PC-3 (cell line): ENCODE data around the gene TSKU. TPM values are rescaled to one million over a fixed set of nuclear protein-coding genes. Genes with fewer than 3 reads are reported as not detected.

Experiments used
- ATAC-seq: fragments of 200-7000 bp; cut with Tn5 transposase; 2 replicates; pipeline ENCODE4 v1.9.1; 2020; ENCODE audit warnings: mild to moderate bottlenecking, moderate library complexity
- BruUV-seq: library from RNA; stranded (reverse); fragments of 400-500 nt; replicated peaks from 2 replicates; lab custom pipeline; 2021; lab: Mats Ljungman, UMichigan
- CTCF ChIA-PET: fragments of 300-600 bp; sonication (Branson Sonifier 250); formaldehyde crosslinking; loops from one replicate; lab custom pipeline; 2022; ENCODE audit warnings: antibody characterized with exemption; lab: Charles Lee
- POLR2A ChIA-PET: fragments of 300-600 bp; sonication (Branson Sonifier 250); formaldehyde crosslinking; loops from one replicate; lab custom pipeline; 2022; ENCODE audit warnings: antibody characterized with exemption; ENCODE audit not compliant: unreplicated experiment; lab: Charles Lee
- DNase-seq: peaks from one replicate; pipeline ENCODE4 v3.0.0-alpha.2; 2015
- H2AFZ ChIP-seq: fragments of 300-600 bp; sonication (generic); 2 replicates; pipeline ENCODE4 v1.6.0; 2016; ENCODE audit warnings: antibody characterized with exemption, low read length
- H3F3A ChIP-seq: fragments of 300-600 bp; sonication (generic); one replicate; pipeline ENCODE4 v1.6.0; 2017; ENCODE audit warnings: antibody characterized with exemption, low read length, control low read depth, mild to moderate bottlenecking; ENCODE audit not compliant: unreplicated experiment
- H3K27ac ChIP-seq: fragments of 300-600 bp; sonication (generic); 2 replicates; pipeline ENCODE4 v1.5.1; 2016; ENCODE audit warnings: mild to moderate bottlenecking, low read length
- H3K27me3 ChIP-seq: fragments of 300-600 bp; sonication (generic); 2 replicates; pipeline ENCODE4 v1.6.1; 2016; ENCODE audit warnings: low read length, mixed read lengths
- H3K36me3 ChIP-seq: fragments of 300-600 bp; sonication (generic); 2 replicates; pipeline ENCODE4 v1.6.1; 2016; ENCODE audit warnings: low read depth, mixed run types, low read length, mixed read lengths
- H3K4me1 ChIP-seq: fragments of 300-600 bp; sonication (generic); 2 replicates; pipeline ENCODE4 v1.5.1; 2016; ENCODE audit warnings: low read length; ENCODE audit not compliant: insufficient read depth
- H3K4me2 ChIP-seq: fragments of 300-600 bp; sonication (generic); 2 replicates; pipeline ENCODE4 v1.6.0; 2016; ENCODE audit warnings: low read length
- H3K4me3 ChIP-seq: fragments of 300-600 bp; sonication (generic); 2 replicates; pipeline ENCODE4 v1.5.1; 2016; ENCODE audit warnings: mild to moderate bottlenecking, low read length, mixed read lengths
- H3K79me2 ChIP-seq: fragments of 300-600 bp; sonication (generic); 2 replicates; pipeline ENCODE4 v1.6.1; 2017; ENCODE audit warnings: low read length, mixed read lengths
- H3K9ac ChIP-seq: fragments of 300-600 bp; sonication (generic); 2 replicates; pipeline ENCODE4 v1.6.0; 2016; ENCODE audit warnings: mild to moderate bottlenecking, low read length
- H3K9me2 ChIP-seq: fragments of 300-600 bp; sonication (generic); replicated peaks from 2 replicates; pipeline ENCODE4 v1.6.1; 2016; ENCODE audit warnings: mixed run types, low read length, mixed read lengths
- H3K9me3 ChIP-seq: fragments of 300-600 bp; sonication (generic); 2 replicates; pipeline ENCODE4 v1.6.1; 2016; ENCODE audit warnings: low read length, mixed read lengths
- H4K20me1 ChIP-seq: fragments of 300-600 bp; sonication (generic); 2 replicates; pipeline ENCODE4 v1.6.1; 2016; ENCODE audit warnings: low read length, mixed read lengths
- CTCF ChIP-seq: fragments of 300-600 bp; sonication (generic); conservative IDR thresholded peaks from 2 replicates; pipeline ENCODE4 v1.5.1; 2017; ENCODE audit warnings: antibody characterized with exemption, low read depth, mild to moderate bottlenecking, low read length
- EZH2 ChIP-seq: fragments of 300-600 bp; sonication (generic); IDR thresholded peaks from one replicate; pipeline ENCODE4 v1.6.1; 2017; ENCODE audit warnings: antibody characterized with exemption, mild to moderate bottlenecking, low read length; ENCODE audit not compliant: unreplicated experiment
- EZH2phosphoT487 ChIP-seq: fragments of 300-600 bp; sonication (generic); IDR thresholded peaks from 2 replicates; pipeline ENCODE4 v1.6.1; 2018; ENCODE audit warnings: mild to moderate bottlenecking, antibody characterized with exemption, low read length, borderline replicate concordance
- intact Hi-C: fragments of 100-400 bp; cut with micrococcal nuclease; formaldehyde crosslinking; loops from 2 replicates; pipeline ENCODE4 v1.9.0; 2023
- total RNA-seq: library from RNA; depleted of rRNA; stranded (reverse); fragments of >200 nt; gene quantifications from 2 replicates; pipeline ENCODE4 v1.2.3, GENCODE V29; 2014

The TSKU gene
- total RNA-seq, 1 experiment from 2014 or later = 32.1 TPM

DNA sequence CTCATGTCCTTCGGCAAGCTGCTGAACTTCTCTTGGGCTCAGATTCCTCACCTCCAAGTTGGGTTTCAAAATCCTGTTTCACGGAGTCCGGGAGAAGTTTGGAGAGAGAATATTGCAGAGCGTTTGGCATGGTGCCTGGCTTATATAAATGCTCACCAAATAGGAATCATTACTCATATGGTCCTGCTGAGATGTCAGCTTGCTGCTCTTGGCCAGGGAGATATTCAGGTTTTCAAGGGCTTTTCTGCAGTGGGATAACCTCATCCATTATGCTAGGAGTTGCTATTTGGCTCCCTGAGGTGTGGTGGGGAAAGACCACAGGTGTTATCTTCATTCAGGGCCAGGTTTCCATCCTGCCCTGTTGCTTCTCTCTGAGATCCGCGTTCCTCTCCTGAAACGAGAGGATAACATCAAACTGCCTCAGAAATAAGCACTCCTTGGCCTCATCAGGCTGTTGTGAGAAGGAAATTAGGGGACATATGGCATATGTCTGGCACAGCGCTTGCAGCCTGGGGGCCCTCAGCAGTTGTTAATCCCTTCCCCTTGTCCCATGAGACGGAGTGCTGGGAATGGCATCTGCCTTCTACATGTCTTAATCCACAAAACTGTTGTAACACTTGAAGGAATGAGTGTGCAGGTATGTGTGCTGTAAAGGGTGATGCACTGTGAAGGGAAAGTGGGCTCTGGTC lies 47.6 kb downstream of the TSKU start:
- peaks cover 1% of the 10 kb centered on the region for H3F3A ChIP-seq
- H3K9me2 ChIP-seq = no peaks in the 10 kb centered on the region
- H2AFZ ChIP-seq = peak overlapping the region; percentile 17; the same call in 1 of the 2 replicates
- peak overlapping the region; percentile 39 for H3K4me2 ChIP-seq
- H3K36me3 ChIP-seq = no peaks in the 10 kb centered on the region
- H3K27me3 ChIP-seq = no peaks in the 10 kb centered on the region
- H3K27ac ChIP-seq = no peak overlapping the region
- peak; percentile 76 for ATAC-seq
- no peak overlapping the region for H3K4me3 ChIP-seq
- intact Hi-C loops = no loop called here
- BruUV-seq = no TSS peak
- no peaks in the 10 kb centered on the region for H3K79me2 ChIP-seq
- TF ChIP-seq CTCF = no peak
- no peak for TF ChIP-seq EZH2
- no peak for TF ChIP-seq EZH2phosphoT487
- H3K9me3 ChIP-seq = no peaks in the 10 kb centered on the region
- CTCF ChIA-PET = no interaction called here
- H3K4me1 ChIP-seq = peaks cover 17% of the 10 kb centered on the region
- DNase-seq = peak; percentile 82
- POLR2A ChIA-PET = no interaction called here
- no peak overlapping the region for H3K9ac ChIP-seq
- H4K20me1 ChIP-seq = no peaks in the 10 kb centered on the region

GRCh38 chr11:76831686-76832310 lies 48.6 kb downstream of the TSKU start:
- Histone ChIP-seq H3K9ac (no peak overlapping the region), H3K4me1 (peaks cover 23% of the 10 kb centered on the region), H3K4me2 (no peak overlapping the region), H3K27me3 (no peaks in the 10 kb centered on the region), H3K36me3 (no peaks in the 10 kb centered on the region), H4K20me1 (no peaks in the 10 kb centered on the region), H3F3A (peaks cover 3% of the 10 kb centered on the region), H3K4me3 (no peak overlapping the region), H3K79me2 (no peaks in the 10 kb centered on the region), H3K27ac (no peak overlapping the region), H2AFZ (no peak overlapping the region), H3K9me3 (no peaks in the 10 kb centered on the region), H3K9me2 (no peaks in the 10 kb centered on the region)
- ATAC-seq (no peak), DNase-seq (no peak)
- ChIA-PET CTCF (no interaction called here), POLR2A (no interaction called here)
- intact Hi-C loops = no loop called here
- TF ChIP-seq CTCF (no peak), EZH2 (no peak)
- BruUV-seq = no TSS peak

DNA sequence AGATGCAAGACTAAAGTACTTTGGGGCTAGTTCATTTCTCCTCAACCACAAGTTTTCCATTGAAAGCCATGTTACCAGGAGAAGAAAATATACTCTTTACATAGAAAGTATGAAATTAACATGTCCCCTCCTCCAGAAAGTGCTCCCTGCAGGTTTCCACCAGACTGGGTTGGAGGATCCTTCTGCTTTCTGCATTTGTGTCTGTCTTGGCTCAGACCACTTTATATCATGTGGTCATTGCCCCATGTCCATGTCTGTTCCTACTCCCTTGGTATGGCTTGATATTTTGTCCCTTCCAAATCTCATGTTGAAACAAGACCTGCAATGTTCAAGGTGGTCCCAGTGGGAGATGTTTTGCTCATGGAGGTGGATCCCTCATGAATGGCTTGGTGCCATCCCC lies 49.2 kb downstream of the TSKU start:
- BruUV-seq = no TSS peak
- Histone ChIP-seq H3K4me3 (no peak overlapping the region), H3K36me3 (no peaks in the 10 kb centered on the region), H3F3A (peaks cover 3% of the 10 kb centered on the region), H3K27me3 (no peaks in the 10 kb centered on the region), H4K20me1 (no peaks in the 10 kb centered on the region), H3K9me2 (no peaks in the 10 kb centered on the region), H3K79me2 (no peaks in the 10 kb centered on the region), H3K27ac (no peak overlapping the region), H3K9me3 (no peaks in the 10 kb centered on the region), H2AFZ (no peak overlapping the region), H3K4me1 (peaks cover 29% of the 10 kb centered on the region), H3K4me2 (no peak overlapping the region), H3K9ac (no peak overlapping the region)
- DNase-seq = no peak
- ChIA-PET CTCF (no interaction called here), POLR2A (no interaction called here)
- ATAC-seq = no peak
- no peak for TF ChIP-seq EZH2phosphoT487
- no peak for TF ChIP-seq CTCF
- no peak for TF ChIP-seq EZH2
- intact Hi-C loops = no loop called here
